GM18505 (cell line): ENCODE measurements around the gene ZNF415.

Experiments
- ATAC-seq: cut with Tn5 transposase; IDR thresholded peaks from one replicate; pipeline ENCODE4 v1.9.1; 2021; ENCODE audit not compliant: unreplicated experiment
- POLR2A ChIP-seq: IDR thresholded peaks from 4 replicates; pipeline ENCODE4 v1.6.1; 2011; ENCODE audit warnings: borderline replicate concordance; ENCODE audit not compliant: insufficient read depth, insufficient read length; ENCODE audit errors: extremely low read depth

ZNF415 gene

DNA sequence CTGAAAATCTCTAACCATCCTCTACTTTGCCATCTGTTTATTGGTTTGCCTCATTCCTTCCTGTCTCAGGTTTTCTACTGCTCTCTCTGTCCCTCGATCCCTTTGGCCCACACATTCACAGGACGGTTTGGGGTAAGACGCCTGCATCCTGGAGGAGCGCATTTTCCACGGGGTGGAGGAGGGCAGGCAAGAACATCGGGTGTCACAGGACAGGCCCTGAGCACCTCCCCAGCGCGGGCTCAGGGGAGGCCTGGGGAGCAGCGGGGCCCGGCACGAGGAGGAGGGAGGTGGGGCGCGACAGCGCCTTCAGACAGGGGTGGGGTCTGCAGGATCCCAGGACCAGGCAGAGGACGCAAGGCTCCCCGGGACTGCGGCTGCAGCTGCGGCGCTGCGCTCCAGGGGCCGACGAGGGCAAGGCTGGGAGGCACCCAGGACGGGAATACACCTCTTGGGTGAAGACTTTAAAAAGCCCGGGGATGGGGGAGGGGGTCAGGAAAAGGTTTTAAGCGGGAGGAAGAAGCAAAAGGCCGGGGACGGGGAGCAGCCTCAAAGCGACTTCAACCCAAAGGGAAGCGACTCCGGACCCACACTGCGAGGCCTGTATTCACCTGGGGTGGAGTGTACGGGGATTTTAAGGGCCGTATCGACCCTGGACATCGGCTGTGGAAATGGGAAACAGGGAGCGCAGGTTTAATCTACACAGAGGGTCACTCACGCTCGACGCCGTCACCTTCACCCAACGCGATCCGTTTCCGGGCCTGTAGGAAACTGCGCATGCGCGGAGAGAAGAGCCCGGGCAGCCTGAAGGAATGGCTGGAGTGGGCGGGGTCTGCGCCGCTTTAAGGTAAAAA, at the start of gene ZNF415:
Gene ZNF415, minus strand, starts transcription at position 770 of the 851 bp plus-strand sequence. CDS start 10,234 bp downstream, outside the sequence.
- ATAC-seq = no peak

DNA sequence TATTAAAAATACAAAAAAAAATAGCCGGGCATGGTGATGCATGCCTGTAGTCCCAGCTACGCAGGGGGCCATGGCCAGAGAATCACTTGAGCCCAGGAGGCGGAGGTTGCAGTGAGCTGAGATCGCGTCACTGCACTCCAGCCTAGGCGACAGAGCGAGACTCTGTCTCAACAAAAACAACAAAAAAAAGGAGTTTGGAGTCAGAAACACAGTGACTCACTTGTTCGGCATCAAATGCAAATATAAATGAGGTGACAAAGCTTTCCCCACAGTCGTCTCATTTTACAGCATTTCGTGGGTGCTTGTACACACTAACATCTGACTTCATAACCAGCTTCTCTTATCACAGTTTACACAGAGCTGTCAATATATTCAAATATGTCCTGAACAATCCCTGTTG, 49.5 kb upstream of the ZNF415 start:
- no peak for ATAC-seq
- TF ChIP-seq POLR2A = no peak

More for the DNA sequence above, at the start of gene ZNF415:
- no peak for TF ChIP-seq POLR2A

DNA sequence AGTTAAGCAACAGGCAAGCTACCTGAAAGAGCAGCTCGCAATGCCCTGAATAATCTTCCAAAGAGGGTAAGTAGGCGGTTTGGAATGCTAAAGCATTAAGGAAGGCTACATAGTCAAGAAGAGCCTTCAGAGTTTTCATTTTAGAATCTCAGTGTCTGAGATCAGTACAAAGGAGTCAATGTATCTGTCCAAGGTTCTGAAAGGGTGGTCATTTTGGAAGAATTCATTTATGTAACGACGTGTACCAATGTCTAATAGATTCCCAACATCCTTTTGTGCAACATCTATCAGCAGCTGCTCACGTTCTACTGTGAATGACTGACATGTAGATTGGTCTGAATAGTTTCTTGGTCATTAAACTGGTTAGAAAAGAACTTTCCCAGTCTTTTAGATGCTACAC, 45.3 kb upstream of the ZNF415 start:
- no peak for ATAC-seq
- no peak for TF ChIP-seq POLR2A

DNA sequence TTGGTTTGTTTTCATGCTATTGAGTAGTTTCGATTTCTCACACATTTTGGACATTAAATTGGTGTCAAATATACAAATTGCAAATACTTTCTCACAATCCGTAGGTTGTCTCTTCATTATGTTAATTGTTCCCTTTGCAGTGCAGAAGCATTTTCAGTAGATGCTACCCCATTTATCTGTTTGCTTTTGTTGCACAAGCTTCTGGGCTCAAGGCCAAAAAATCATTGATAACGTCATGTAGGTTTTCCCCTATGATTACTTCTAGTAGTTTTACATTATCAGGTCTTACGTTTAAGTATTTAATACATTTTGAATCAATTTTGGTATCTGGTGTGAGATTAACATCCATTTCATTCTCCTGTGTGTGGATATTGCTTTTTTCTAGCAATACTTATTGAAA, 40.2 kb upstream of the ZNF415 start:
- no peak for TF ChIP-seq POLR2A
- no peak for ATAC-seq

DNA sequence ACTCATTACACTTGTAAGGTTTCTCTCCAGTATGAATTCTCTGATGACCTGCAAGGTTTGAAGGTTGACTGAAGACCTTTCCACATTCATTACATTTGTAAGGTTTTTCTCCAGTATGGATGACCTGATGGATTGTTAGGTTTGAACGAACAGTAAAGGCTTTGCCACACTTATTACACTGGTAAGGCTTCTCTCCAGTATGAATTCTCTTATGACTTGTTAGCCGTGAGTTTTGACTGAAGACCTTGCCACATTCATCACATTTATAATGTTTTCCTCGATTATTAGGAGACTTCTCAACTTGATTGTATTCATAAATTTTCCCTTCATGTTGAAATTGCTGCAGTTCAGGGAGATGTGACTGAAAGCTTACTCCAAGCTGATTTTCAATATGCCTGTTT, 33.0 kb upstream of the ZNF415 start:
- TF ChIP-seq POLR2A = no peak
- no peak for ATAC-seq

DNA sequence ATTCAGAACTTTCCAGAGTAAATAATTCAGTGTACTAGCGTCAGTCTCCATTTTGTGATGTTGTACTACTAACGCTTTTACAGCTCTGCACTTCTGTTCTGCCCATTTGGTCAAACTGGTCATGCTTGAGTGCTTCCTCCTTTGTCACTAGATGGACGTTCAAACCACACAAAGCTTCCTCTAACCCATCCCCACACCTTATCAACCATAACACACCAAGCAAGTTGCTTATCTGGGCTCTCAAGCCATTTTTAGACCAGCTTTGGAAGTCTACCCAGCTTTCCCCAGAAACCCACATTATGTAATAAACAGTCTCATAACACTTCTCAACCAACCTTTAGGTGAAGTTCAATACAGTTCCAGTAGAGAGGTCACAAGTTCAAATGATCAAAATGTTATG, 28.4 kb upstream of the ZNF415 start:
- no peak for TF ChIP-seq POLR2A
- no peak for ATAC-seq

DNA sequence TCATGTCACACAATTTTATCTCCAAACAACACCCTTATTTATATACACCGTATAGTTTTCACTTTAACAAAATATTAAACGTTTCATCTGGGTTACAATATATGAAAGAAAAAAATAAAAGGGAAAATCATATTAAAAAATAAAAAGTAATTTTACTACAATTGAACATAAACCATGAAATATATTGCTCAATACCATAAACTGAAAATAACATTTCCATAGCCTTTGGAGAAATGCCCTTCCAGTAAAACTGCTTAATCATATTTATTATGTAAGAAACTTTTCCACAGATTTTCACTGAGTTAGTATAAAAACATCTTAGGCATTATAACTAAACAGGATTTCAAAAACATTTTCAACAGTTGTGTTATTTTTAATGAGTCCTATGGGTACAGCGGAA, 27.6 kb upstream of the ZNF415 start:
- no peak for ATAC-seq
- TF ChIP-seq POLR2A = no peak

DNA sequence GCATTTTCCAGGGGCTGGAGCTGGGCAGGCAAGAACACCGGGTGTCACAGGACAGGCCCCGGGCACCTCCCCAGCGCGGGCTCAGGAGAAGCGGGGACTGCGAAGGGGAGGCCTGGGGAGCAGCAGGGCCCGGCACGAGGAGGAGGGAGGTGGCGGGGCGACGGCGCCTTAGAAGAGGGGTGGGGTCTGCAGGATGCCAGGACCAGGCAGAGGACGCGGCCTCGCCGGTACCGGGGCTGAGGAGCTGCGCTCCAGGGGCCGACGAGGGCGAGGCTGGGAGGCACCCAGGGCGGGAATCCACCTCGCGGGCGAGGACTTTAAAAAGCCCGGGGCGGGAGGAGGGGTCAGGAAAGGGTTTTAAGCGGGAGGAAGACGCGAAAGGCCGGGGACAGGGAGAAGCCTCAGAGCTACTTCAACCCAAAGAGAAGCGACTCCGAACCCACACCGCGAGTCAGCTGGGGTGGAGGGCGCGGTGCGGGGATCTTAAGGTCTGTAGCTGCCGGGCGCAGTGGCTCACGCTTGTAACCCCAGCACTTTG, 25.5 kb upstream of the ZNF415 start:
- ATAC-seq = no peak
- TF ChIP-seq POLR2A = no peak

DNA sequence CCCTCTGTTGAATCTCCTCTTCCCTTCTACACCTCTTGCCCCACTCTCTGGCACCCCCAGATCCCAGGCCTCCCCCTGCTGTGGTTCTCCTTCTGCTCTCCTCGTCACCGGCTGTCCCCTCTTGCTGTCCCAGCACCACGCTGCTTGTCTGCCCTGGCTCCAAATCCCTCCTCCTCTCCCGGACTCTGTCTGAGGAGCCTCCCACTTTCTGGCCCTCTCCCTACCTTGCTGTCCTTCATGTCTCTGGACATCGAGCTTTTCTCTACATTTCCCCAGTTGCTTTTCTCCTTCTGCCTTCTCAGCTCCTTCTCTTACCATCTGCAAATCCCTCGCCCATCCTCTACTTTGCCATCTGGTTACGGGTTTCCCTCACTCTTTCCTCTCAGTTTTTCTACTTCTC, 24.9 kb upstream of the ZNF415 start:
- ATAC-seq = no peak
- no peak for TF ChIP-seq POLR2A

DNA sequence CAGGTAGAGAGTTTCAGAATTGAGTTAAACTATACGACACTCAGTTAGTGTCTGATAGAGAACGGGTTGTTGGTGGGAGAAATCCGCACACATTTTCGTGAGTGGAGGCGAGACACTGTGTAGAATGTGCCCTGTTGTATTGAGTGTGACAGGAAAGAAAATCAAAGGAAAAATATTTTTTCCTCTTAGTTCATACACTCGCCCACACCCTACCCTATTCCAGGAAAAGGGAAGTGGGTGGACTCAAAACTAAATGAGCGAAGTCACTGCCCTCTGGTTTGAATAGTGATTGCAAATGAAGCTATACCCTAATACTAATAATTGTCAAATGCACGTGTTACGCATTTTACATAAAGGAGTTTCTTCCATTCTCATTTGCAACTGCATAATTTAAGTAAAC, 24.1 kb upstream of the ZNF415 start:
- TF ChIP-seq POLR2A = no peak
- ATAC-seq = no peak

DNA sequence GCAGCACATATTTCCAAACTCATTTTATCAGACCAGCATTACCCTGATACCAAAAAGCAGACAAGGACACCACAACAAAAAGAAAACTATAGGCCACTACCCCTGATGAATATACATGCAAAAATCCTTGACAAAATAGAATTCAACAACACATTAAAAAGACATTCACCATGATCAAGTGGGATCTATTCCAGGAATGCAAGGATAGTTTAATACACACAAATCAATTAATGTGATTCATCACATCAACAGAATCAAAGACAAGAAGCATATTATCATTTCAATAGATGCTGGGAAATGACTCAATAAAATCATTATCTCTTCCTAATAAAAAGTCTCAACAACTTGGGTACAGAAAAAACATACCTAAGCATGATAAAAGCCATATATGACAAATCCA, 14.9 kb upstream of the ZNF415 start:
- no peak for TF ChIP-seq POLR2A
- ATAC-seq = no peak

DNA sequence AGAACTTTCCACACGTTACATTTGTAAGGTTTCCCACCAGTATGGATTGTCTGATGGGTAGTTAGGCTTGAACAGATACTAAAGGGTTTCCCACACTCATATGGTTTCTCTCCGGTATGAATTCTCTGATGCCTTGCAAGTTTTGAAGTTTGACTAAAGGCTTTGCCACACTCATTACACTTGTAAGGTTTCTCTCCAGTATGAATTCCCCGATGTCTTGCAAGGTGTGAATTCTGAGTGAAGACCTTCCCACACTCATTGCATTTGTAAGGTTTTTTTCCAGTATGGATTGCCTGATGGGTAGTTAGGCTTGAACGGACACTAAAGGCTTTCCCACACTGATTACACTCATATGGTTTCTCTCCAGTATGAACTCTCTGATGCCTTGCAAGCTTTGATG, 7.6 kb upstream of the ZNF415 start:
- no peak for ATAC-seq
- no peak for TF ChIP-seq POLR2A

DNA sequence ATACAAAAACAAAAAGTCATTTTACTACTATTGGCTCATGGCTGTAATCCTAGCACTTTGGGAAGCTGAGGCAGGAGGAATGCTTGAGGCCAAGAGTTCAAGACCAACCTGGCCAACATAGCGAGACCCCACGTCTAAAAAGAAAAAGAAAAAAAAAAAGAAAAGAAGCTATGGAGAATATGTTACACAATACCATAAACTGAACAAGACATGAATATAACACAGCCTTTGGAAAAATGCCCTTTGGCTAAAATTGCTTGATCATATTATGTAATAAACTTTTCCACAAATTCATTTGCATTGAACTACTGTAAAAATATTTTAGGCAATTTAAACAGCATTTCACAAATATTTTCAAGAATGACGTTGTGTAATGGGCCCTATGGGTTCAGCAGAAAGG, 3.7 kb upstream of the ZNF415 start:
- no peak for TF ChIP-seq POLR2A
- no peak for ATAC-seq

DNA sequence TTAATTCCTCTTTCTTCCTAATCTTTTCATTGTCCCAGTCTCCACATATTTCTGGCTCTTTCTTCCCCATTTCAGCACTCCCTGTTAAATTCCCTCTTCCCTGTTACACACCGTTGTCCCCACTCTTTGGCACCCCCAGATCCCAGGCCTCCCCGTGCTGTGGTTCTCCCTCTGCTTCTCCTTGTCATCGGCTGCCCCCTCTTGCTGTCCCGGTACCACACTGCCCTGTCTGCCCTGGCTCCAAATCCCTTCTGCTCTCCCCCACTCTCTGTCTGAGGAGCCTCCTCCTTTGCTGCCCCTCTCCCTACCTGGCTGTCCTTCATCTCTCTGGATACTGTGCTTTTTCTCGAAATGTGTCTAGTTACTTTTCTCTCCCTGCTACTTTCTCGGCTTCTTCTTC, 983 bp downstream of the ZNF415 start:
- no peak for TF ChIP-seq POLR2A
- ATAC-seq = no peak
